Measurements from ENCODE around the gene OLIG3. TPM values are rescaled to one million over a fixed set of nuclear protein-coding genes. Genes with fewer than 3 reads are reported as not detected.

The OLIG3 gene
- total RNA-seq, 5 donors from 2014 or later (not counting 1 experiment from before 2014, with no cell fraction given), result not detected

GRCh38 chr6:137480431-137480830 is 13.8 kb downstream of the OLIG3 start:
- H3K4me1 Mint-ChIP-seq, result no peaks in the 10 kb centered on the region
- H3K27me3 ChIP-seq (replicated peaks in 1 of 2; ENCODE audit: control insufficient read depth in 2 of 2, extremely low read depth in 1 of 2, insufficient read depth in 2 of 2, low read length in 1 of 2), result peaks cover 9 to 11% of the 10 kb centered on the region in 2 experiments
- ATAC-seq (replicated peaks in 1 of 4) (no peak), DNase-seq (no peak)
- H3K36me3 Mint-ChIP-seq, result no peaks in the 10 kb centered on the region
- POLR2A ChIA-PET, result interaction anchor here in 1 of 2 donors (0.6 kb wide), 1 partner anchor 172 kb away, joined by 4 read pairs; no protein-coding TSS in a partner anchor
- 88% methylated on average over 2 of the region's 3 CpGs for WGBS (ENCODE audit: insufficient coverage)
- no peaks in the 10 kb centered on the region for H3K9me3 ChIP-seq
- CTCF ChIA-PET, result no interaction called here
- no peak overlapping the region for H3K4me3 ChIP-seq (ENCODE audit: control insufficient read depth in 1 of 2, extremely low read depth in 1 of 2, low read length in 1 of 2)
- no peaks in the 10 kb centered on the region for H3K36me3 ChIP-seq (ENCODE audit: control insufficient read depth in 2 of 2, extremely low read depth in 1 of 2, insufficient read depth in 1 of 2, low read length in 1 of 2)
- H3K27me3 Mint-ChIP-seq, result peaks cover 37 to 50% of the 10 kb centered on the region in 2 donors
- no peaks in the 10 kb centered on the region for H3K4me1 ChIP-seq (ENCODE audit: control insufficient read depth in 1 of 2, extremely low read depth in 1 of 2, insufficient read depth in 2 of 2, low read length in 2 of 2)
- H3K9me3 Mint-ChIP-seq, result no peaks in the 10 kb centered on the region
- H3K27ac Mint-ChIP-seq, result no peak overlapping the region
- H3K27ac ChIP-seq (ENCODE audit: low read length), result no peak overlapping the region
- no peak overlapping the region for H3K4me3 Mint-ChIP-seq

- Histone ChIP-seq H3K27me3 (replicated peaks in 1 of 2; ENCODE audit: control insufficient read depth in 2 of 2, extremely low read depth in 1 of 2, insufficient read depth in 2 of 2, low read length in 1 of 2) (peaks cover 2 to 5% of the 10 kb centered on the region in 2 experiments), H3K27ac (ENCODE audit: low read length) (no peak overlapping the region), H3K4me3 (ENCODE audit: control insufficient read depth in 1 of 2, extremely low read depth in 1 of 2, low read length in 1 of 2) (no peak overlapping the region), H3K36me3 (ENCODE audit: control insufficient read depth in 2 of 2, extremely low read depth in 1 of 2, insufficient read depth in 1 of 2, low read length in 1 of 2) (no peaks in the 10 kb centered on the region), H3K4me1 (ENCODE audit: control insufficient read depth in 1 of 2, extremely low read depth in 1 of 2, insufficient read depth in 2 of 2, low read length in 2 of 2) (no peaks in the 10 kb centered on the region), H3K9me3 (no peaks in the 10 kb centered on the region)
- H3K4me1 Mint-ChIP-seq, result no peaks in the 10 kb centered on the region
- H3K36me3 Mint-ChIP-seq, result no peaks in the 10 kb centered on the region
- ChIA-PET POLR2A (no interaction called here), CTCF (interaction anchor here in 1 of 2 donors (1.0 kb wide), 3 partner anchors 113 to 166 kb away, joined by 3 to 4 read pairs (median 4); no protein-coding TSS in a partner anchor)
- H3K4me3 Mint-ChIP-seq, result no peak overlapping the region
- DNase-seq (peak in 1 of 35 experiments; percentile 40), ATAC-seq (replicated peaks in 1 of 4) (no peak)
- H3K27ac Mint-ChIP-seq, result no peak overlapping the region
- no peaks in the 10 kb centered on the region for H3K9me3 Mint-ChIP-seq
- no CpG with 5 or more reads among the region's 2 CpGs for WGBS (ENCODE audit: insufficient coverage)
- peaks cover 29 to 33% of the 10 kb centered on the region in 2 donors for H3K27me3 Mint-ChIP-seq
Measured at GRCh38 chr6:137475103-137475502, 19.1 kb downstream of the OLIG3 start.

- no peak for ATAC-seq (replicated peaks in 1 of 4)
- no peaks in the 10 kb centered on the region for H3K4me1 ChIP-seq (ENCODE audit: control insufficient read depth in 1 of 2, extremely low read depth in 1 of 2, insufficient read depth in 2 of 2, low read length in 2 of 2)
- WGBS (ENCODE audit: insufficient coverage), result 67% methylated on average over 1 of the region's 3 CpGs
- H3K36me3 Mint-ChIP-seq, result no peaks in the 10 kb centered on the region
- H3K27ac ChIP-seq (ENCODE audit: low read length), result no peak overlapping the region
- POLR2A ChIA-PET, result no interaction called here
- H3K9me3 ChIP-seq, result no peaks in the 10 kb centered on the region
- no peak overlapping the region for H3K27ac Mint-ChIP-seq
- H3K36me3 ChIP-seq (ENCODE audit: control insufficient read depth in 2 of 2, extremely low read depth in 1 of 2, insufficient read depth in 1 of 2, low read length in 1 of 2), result no peaks in the 10 kb centered on the region
- H3K4me3 Mint-ChIP-seq, result no peak overlapping the region
- H3K4me1 Mint-ChIP-seq, result no peaks in the 10 kb centered on the region
- H3K9me3 Mint-ChIP-seq, result no peaks in the 10 kb centered on the region
- CTCF ChIA-PET, result interaction anchor here in 1 of 2 donors (1.0 kb wide), 1 partner anchor 116 kb away, joined by 3 read pairs; no protein-coding TSS in a partner anchor
- no peak overlapping the region for H3K4me3 ChIP-seq (ENCODE audit: control insufficient read depth in 1 of 2, extremely low read depth in 1 of 2, low read length in 1 of 2)
- no peak for DNase-seq
- peaks cover 2 to 4% of the 10 kb centered on the region in 2 experiments for H3K27me3 ChIP-seq (replicated peaks in 1 of 2; ENCODE audit: control insufficient read depth in 2 of 2, extremely low read depth in 1 of 2, insufficient read depth in 2 of 2, low read length in 1 of 2)
- peaks cover 20 to 31% of the 10 kb centered on the region in 2 donors for H3K27me3 Mint-ChIP-seq
Measured at GRCh38 chr6:137473598-137473997, 20.6 kb downstream of the OLIG3 start.

GRCh38 chr6:137472641-137473137 is 21.5 kb downstream of the OLIG3 start:
- ATAC-seq (replicated peaks in 1 of 4), result no peak
- H3K27me3 Mint-ChIP-seq, result peaks cover 24 to 25% of the 10 kb centered on the region in 2 donors

GRCh38 chr6:137471986-137472385 is 22.2 kb downstream of the OLIG3 start:
- Histone ChIP-seq H3K4me1 (ENCODE audit: control insufficient read depth in 1 of 2, extremely low read depth in 1 of 2, insufficient read depth in 2 of 2, low read length in 2 of 2) (no peaks in the 10 kb centered on the region), H3K4me3 (ENCODE audit: control insufficient read depth in 1 of 2, extremely low read depth in 1 of 2, low read length in 1 of 2) (no peak overlapping the region), H3K27me3 (replicated peaks in 1 of 2; ENCODE audit: control insufficient read depth in 2 of 2, extremely low read depth in 1 of 2, insufficient read depth in 2 of 2, low read length in 1 of 2) (peaks cover 2 to 3% of the 10 kb centered on the region in 2 experiments), H3K27ac (ENCODE audit: low read length) (no peak overlapping the region), H3K36me3 (ENCODE audit: control insufficient read depth in 2 of 2, extremely low read depth in 1 of 2, insufficient read depth in 1 of 2, low read length in 1 of 2) (no peaks in the 10 kb centered on the region), H3K9me3 (no peaks in the 10 kb centered on the region)
- no CpG with 5 or more reads among the region's 2 CpGs for WGBS (ENCODE audit: insufficient coverage)
- CTCF ChIA-PET, result no interaction called here
- DNase-seq, result no peak
- peaks cover 20 to 29% of the 10 kb centered on the region in 2 donors for H3K27me3 Mint-ChIP-seq
- H3K27ac Mint-ChIP-seq, result no peak overlapping the region
- H3K9me3 Mint-ChIP-seq, result no peaks in the 10 kb centered on the region
- ATAC-seq (replicated peaks in 1 of 4), result no peak
- POLR2A ChIA-PET, result no interaction called here
- H3K4me1 Mint-ChIP-seq, result no peaks in the 10 kb centered on the region
- H3K36me3 Mint-ChIP-seq, result no peaks in the 10 kb centered on the region
- H3K4me3 Mint-ChIP-seq, result no peak overlapping the region

More at GRCh38 chr6:137472641-137473137, 21.5 kb downstream of the OLIG3 start:
- Histone ChIP-seq H3K27me3 (replicated peaks in 1 of 2; ENCODE audit: control insufficient read depth in 2 of 2, extremely low read depth in 1 of 2, insufficient read depth in 2 of 2, low read length in 1 of 2) (peaks cover 2 to 3% of the 10 kb centered on the region in 2 experiments), H3K4me1 (ENCODE audit: control insufficient read depth in 1 of 2, extremely low read depth in 1 of 2, insufficient read depth in 2 of 2, low read length in 2 of 2) (no peaks in the 10 kb centered on the region), H3K9me3 (no peaks in the 10 kb centered on the region), H3K4me3 (ENCODE audit: control insufficient read depth in 1 of 2, extremely low read depth in 1 of 2, low read length in 1 of 2) (no peak overlapping the region), H3K36me3 (ENCODE audit: control insufficient read depth in 2 of 2, extremely low read depth in 1 of 2, insufficient read depth in 1 of 2, low read length in 1 of 2) (no peaks in the 10 kb centered on the region), H3K27ac (ENCODE audit: low read length) (no peak overlapping the region)
- Mint-ChIP-seq H3K27ac (no peak overlapping the region), H3K4me1 (no peaks in the 10 kb centered on the region), H3K9me3 (no peaks in the 10 kb centered on the region), H3K36me3 (no peaks in the 10 kb centered on the region), H3K4me3 (no peak overlapping the region)
- POLR2A ChIA-PET, result no interaction called here
- CTCF ChIA-PET, result interaction anchor here in 1 of 2 donors (0.6 kb wide), 1 partner anchor 176 kb away, joined by 6 read pairs; no protein-coding TSS in a partner anchor
- DNase-seq, result no peak
- no CpG with 5 or more reads among the region's 3 CpGs for WGBS (ENCODE audit: insufficient coverage)

GRCh38 chr6:137471497-137471896 is 22.7 kb downstream of the OLIG3 start:
- ATAC-seq (replicated peaks in 1 of 4), result no peak
- Mint-ChIP-seq H3K4me1 (no peaks in the 10 kb centered on the region), H3K36me3 (no peaks in the 10 kb centered on the region), H3K9me3 (no peaks in the 10 kb centered on the region), H3K27me3 (peaks cover 18 to 27% of the 10 kb centered on the region in 2 donors), H3K27ac (no peak overlapping the region), H3K4me3 (no peak overlapping the region)
- Histone ChIP-seq H3K27ac (ENCODE audit: low read length) (no peak overlapping the region), H3K27me3 (replicated peaks in 1 of 2; ENCODE audit: control insufficient read depth in 2 of 2, extremely low read depth in 1 of 2, insufficient read depth in 2 of 2, low read length in 1 of 2) (peaks cover 2% of the 10 kb centered on the region in 2 experiments), H3K36me3 (ENCODE audit: control insufficient read depth in 2 of 2, extremely low read depth in 1 of 2, insufficient read depth in 1 of 2, low read length in 1 of 2) (no peaks in the 10 kb centered on the region), H3K9me3 (no peaks in the 10 kb centered on the region), H3K4me1 (ENCODE audit: control insufficient read depth in 1 of 2, extremely low read depth in 1 of 2, insufficient read depth in 2 of 2, low read length in 2 of 2) (no peaks in the 10 kb centered on the region), H3K4me3 (ENCODE audit: control insufficient read depth in 1 of 2, extremely low read depth in 1 of 2, low read length in 1 of 2) (no peak overlapping the region)
- ChIA-PET POLR2A (interaction anchor here in 1 of 2 donors (0.6 kb wide), 1 partner anchor 88 kb away, joined by 3 read pairs; no protein-coding TSS in a partner anchor), CTCF (interaction anchor here in 1 of 2 donors (0.8 kb wide), 1 partner anchor 377 kb away, joined by 3 read pairs; no protein-coding TSS in a partner anchor)
- WGBS (ENCODE audit: insufficient coverage), result 100% methylated on average over 1 of the region's 5 CpGs
- no peak for DNase-seq

Data from T-cell (primary cell).